Mucosa of rectum (tissue), 2 donors: Measurements from ENCODE around the gene STEAP1.
"Not testable (repeated sequence)": the region's sequence is repeated elsewhere in the genome, so short reads cannot be mapped to it uniquely, and the experiment has no call there.

Experiments used
- H3K27ac ChIP-seq, 2 donors: one replicate each; pipeline ENCODE4 v1.7.0; 2013; ENCODE audit warnings: inconsistent platforms in 2 of 2, low read depth in 2 of 2, low read length in 2 of 2
- H3K27me3 ChIP-seq, 2 donors: one replicate each; pipeline ENCODE4 v1.7.0; 2013; ENCODE audit warnings: low read length in 2 of 2; ENCODE audit not compliant: control insufficient read depth in 2 of 2, insufficient read depth in 2 of 2
- H3K36me3 ChIP-seq, 2 donors: one replicate each; pipeline ENCODE4 v1.7.0; 2013; ENCODE audit warnings: low read length in 2 of 2; ENCODE audit not compliant: control insufficient read depth in 2 of 2, insufficient read depth in 2 of 2
- H3K4me1 ChIP-seq, 2 donors: one replicate each; pipeline ENCODE4 v1.7.0; 2013; ENCODE audit warnings: low read length in 2 of 2, mild to moderate bottlenecking in 1 of 2; ENCODE audit not compliant: control insufficient read depth in 2 of 2, insufficient read depth in 2 of 2
- H3K4me3 ChIP-seq, 2 donors: one replicate each; pipeline ENCODE4 v1.7.0; 2013; ENCODE audit warnings: low read length in 2 of 2
- H3K9ac ChIP-seq, 2 donors: one replicate each; pipeline ENCODE4 v1.7.0; 2013; ENCODE audit warnings: low read length in 2 of 2, low read depth in 1 of 2, mild to moderate bottlenecking in 1 of 2
- H3K9me3 ChIP-seq, 2 donors: one replicate each; pipeline ENCODE4 v1.7.0; 2013; ENCODE audit warnings: low read length in 2 of 2; ENCODE audit not compliant: control insufficient read depth in 2 of 2
- donor health status: healthy.
- donor health status: Normal muscosa, but diverticular disease.

STEAP1 gene

DNA sequence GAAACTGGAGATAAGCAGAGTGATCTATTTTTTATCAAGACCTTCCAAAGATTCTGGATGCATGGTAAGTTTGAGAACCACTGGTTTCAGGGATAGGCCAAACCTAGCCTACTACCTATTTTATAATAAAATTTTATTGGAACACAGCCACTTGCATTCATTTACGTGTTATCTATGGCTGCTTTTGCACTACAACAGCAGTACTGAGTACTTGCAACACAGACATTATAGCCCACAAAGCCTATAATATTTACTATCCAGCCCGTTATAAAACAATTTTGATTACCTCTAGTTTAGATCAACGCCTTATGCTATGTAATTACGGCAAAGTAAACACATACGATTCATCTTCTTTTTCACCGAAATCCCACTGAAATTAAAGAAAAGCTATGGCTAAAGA lies 18.4 kb downstream of the STEAP1 start:
- peaks cover 10 to 11% of the 10 kb centered on the region in 2 donors for H3K4me1 ChIP-seq
- H3K27me3 ChIP-seq, result no peaks in the 10 kb centered on the region
- no peaks in the 10 kb centered on the region for H3K36me3 ChIP-seq
- no peaks in the 10 kb centered on the region for H3K9me3 ChIP-seq
- peak overlapping the region in 1 of 2 donors; percentile 49 for H3K4me3 ChIP-seq
- no peak overlapping the region for H3K9ac ChIP-seq
- peak overlapping the region in 1 of 2 donors; percentile 13 for H3K27ac ChIP-seq

DNA sequence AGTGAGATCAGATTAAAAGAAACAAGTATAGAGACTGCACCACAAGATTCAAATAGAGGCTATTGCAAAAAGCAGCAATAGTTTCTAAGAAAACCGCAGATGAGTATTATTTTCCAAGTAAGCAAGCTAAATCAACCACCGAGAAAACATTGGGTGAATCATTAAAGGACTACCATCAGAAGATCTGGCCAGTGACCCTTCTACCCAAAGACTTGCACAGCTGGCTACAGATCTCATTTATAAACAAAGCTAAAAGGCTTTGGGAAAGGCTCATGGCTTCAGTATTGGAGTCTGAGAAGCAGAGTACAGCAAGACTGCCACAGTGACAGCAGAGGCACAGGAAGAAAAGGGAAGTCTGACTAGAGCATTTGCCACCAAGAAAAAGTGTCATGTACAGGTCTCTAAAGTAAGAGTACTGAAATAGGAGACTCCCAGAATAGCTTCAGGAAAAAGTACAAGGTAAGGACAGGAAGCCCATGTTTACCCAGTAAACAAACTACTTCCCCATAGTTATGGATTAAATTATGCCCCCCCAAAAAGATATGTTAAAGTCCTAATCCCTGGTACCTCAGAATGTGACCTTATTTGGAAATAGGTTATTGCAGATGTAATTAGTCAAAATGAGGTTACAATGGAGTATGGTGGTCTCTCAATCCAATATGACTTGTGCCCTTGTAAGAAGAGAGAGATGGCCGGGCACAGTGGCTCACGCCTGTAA lies 19.0 kb downstream of the STEAP1 start:
- Histone ChIP-seq H3K9ac (no peak overlapping the region), H3K27me3 (no peaks in the 10 kb centered on the region), H3K27ac (peak overlapping the region in 1 of 2 donors; percentile 13), H3K9me3 (no peaks in the 10 kb centered on the region), H3K4me1 (peaks cover 10 to 11% of the 10 kb centered on the region in 2 donors), H3K4me3 (peak overlapping the region in 1 of 2 donors; percentile 49), H3K36me3 (no peaks in the 10 kb centered on the region)

GRCh38 chr7:90175667-90176066 lies 21.4 kb downstream of the STEAP1 start:
- H3K9me3 ChIP-seq, result no peaks in the 10 kb centered on the region
- H3K36me3 ChIP-seq, result no peaks in the 10 kb centered on the region
- H3K9ac ChIP-seq, result no peak overlapping the region
- H3K4me1 ChIP-seq, result peaks cover 10 to 11% of the 10 kb centered on the region in 2 donors
- no peak overlapping the region for H3K4me3 ChIP-seq
- no peaks in the 10 kb centered on the region for H3K27me3 ChIP-seq
- no peak overlapping the region for H3K27ac ChIP-seq

DNA sequence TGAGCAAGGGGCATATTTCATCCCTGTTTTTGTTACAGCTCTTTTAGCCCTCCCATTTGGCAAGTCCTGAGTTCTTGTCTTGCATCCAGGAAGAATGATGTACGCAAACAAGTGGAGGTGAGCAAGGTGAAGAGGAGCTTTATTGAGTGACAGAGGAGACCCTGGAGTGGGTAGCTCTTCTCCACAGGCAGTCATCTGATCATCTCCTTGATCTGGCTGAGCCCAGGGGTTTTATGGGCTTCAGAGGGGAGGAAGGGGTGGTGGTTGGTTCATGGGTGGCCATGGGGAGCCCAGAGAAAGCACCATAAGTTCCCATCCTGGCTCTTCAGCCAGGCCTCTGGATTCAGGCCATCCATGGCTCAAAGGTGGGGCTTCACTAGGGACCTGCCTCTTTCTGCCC lies 21.9 kb downstream of the STEAP1 start:
- Histone ChIP-seq H3K9me3 (no peaks in the 10 kb centered on the region), H3K4me1 (peaks cover 10 to 11% of the 10 kb centered on the region in 2 donors), H3K4me3 (no peak overlapping the region), H3K27me3 (no peaks in the 10 kb centered on the region), H3K36me3 (no peaks in the 10 kb centered on the region), H3K9ac (no peak overlapping the region), H3K27ac (no peak overlapping the region)

- Histone ChIP-seq H3K4me3 (no peak overlapping the region), H3K27ac (no peak overlapping the region), H3K9me3 (no peaks in the 10 kb centered on the region), H3K27me3 (no peaks in the 10 kb centered on the region), H3K9ac (no peak overlapping the region), H3K36me3 (no peaks in the 10 kb centered on the region), H3K4me1 (peaks cover 0 to 3% of the 10 kb centered on the region in 2 donors)
These were observed 23.9 kb downstream of the STEAP1 start for GRCh38 chr7:90178166-90178565.

- Histone ChIP-seq H3K4me1 (no peaks in the 10 kb centered on the region), H3K9ac (no peak overlapping the region), H3K27me3 (no peaks in the 10 kb centered on the region), H3K4me3 (no peak overlapping the region), H3K27ac (no peak overlapping the region), H3K9me3 (no peaks in the 10 kb centered on the region), H3K36me3 (no peaks in the 10 kb centered on the region)
These were observed 24.5 kb downstream of the STEAP1 start for GRCh38 chr7:90178679-90179278.

- Histone ChIP-seq H3K4me1 (no peaks in the 10 kb centered on the region), H3K36me3 (no peaks in the 10 kb centered on the region), H3K4me3 (no peak overlapping the region), H3K27me3 (no peaks in the 10 kb centered on the region), H3K9ac (no peak overlapping the region), H3K27ac (no peak overlapping the region), H3K9me3 (no peaks in the 10 kb centered on the region)
These were observed 25.8 kb downstream of the STEAP1 start for GRCh38 chr7:90180011-90180585.

DNA sequence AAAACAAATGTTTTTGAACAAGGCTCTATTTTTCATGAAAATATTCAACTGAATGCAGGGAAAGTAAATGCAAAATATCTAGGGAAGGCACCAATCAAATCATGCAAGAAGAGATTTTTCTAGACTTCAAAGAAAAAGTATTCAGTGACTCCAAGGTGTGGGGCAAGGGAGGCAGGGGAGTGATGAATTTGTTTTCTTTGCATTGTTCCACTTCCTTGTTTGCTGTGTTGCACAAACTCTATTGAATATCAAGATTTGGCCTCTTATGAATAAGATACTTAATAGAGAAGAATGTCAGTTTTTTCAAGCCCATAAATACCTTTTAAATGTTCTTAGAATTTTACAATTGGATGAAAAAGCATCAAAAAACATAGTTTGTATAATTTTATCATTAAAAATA lies 26.4 kb downstream of the STEAP1 start:
- H3K36me3 ChIP-seq, result no peaks in the 10 kb centered on the region
- H3K9ac ChIP-seq, result no peak overlapping the region
- H3K9me3 ChIP-seq, result no peaks in the 10 kb centered on the region
- no peak overlapping the region for H3K27ac ChIP-seq
- H3K27me3 ChIP-seq, result no peaks in the 10 kb centered on the region
- no peak overlapping the region for H3K4me3 ChIP-seq
- no peaks in the 10 kb centered on the region for H3K4me1 ChIP-seq

- H3K27ac ChIP-seq, result no peak overlapping the region
- H3K4me3 ChIP-seq, result no peak overlapping the region
- no peak overlapping the region for H3K9ac ChIP-seq
These were observed 27.2 kb downstream of the STEAP1 start for GRCh38 chr7:90181485-90181884.

DNA sequence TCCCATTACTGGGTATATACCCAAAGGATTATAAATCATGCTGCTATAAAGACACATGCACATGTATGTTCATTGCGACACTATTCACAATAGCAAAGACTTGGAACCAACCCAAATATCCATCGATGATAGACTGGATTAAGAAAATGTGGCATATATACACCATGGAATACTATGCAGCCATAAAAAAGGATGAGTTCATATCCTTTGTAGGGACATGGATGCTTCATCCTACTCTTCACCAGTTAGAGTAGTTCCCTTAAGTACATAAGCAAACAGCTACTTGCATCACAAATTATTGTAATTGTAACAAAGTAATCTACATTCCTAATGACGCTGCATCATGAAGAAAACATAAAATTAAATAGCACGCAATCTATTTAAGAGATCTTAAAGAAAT lies 32.0 kb downstream of the STEAP1 start:
- not testable (repeated sequence) for H3K9me3 ChIP-seq, H3K9ac ChIP-seq, H3K4me3 ChIP-seq, H3K27ac ChIP-seq, H3K36me3 ChIP-seq, H3K27me3 ChIP-seq, H3K4me1 ChIP-seq

More at GRCh38 chr7:90181485-90181884, 27.2 kb downstream of the STEAP1 start:
- Histone ChIP-seq H3K36me3 (no peaks in the 10 kb centered on the region), H3K9me3 (no peaks in the 10 kb centered on the region), H3K27me3 (no peaks in the 10 kb centered on the region), H3K4me1 (no peaks in the 10 kb centered on the region)
